H1 (cell line): ENCODE data around the gene ANXA2R. TPM values are rescaled to one million over a fixed set of nuclear protein-coding genes. Genes with fewer than 3 reads are reported as not detected.

ENCODE experiments used
- CTCF ChIA-PET: fragments of 300-600 bp; sonication (Branson Sonifier 250); formaldehyde crosslinking; loops from one replicate; lab custom pipeline; 2021; ENCODE audit not compliant: partially characterized antibody; lab: Charles Lee
- POLR2A ChIA-PET: fragments of 300-600 bp; sonication (Branson Sonifier 250); formaldehyde crosslinking; loops from one replicate; lab custom pipeline; 2021; ENCODE audit warnings: inconsistent platforms; ENCODE audit not compliant: partially characterized antibody; lab: Charles Lee
- DNase-seq, 2 experiments: peaks; one replicate each; pipeline versions ENCODE4 v3.0.0 to v3.0.0-alpha.2; 2010 to 2022; ENCODE audit warnings: low spot score in 2 of 2, low read depth in 1 of 2, mixed read lengths in 1 of 2
- FAIRE-seq: peaks from 2 replicates; lab custom pipeline; 2011; peaks lifted over from hg19 to GRCh38; lab: Jason Lieb, UNC
- H2AFZ ChIP-seq: 2 replicates; pipeline ENCODE4 v1.8.1; 2012; ENCODE audit warnings: low read length, inconsistent platforms
- H2AK5ac ChIP-seq: 2 replicates; pipeline ENCODE4 v1.6.1; 2013; ENCODE audit warnings: low read depth, low read length
- H2BK120ac ChIP-seq: replicated peaks from 2 replicates; pipeline ENCODE3; 2013; ENCODE audit warnings: low read depth, low read length, inconsistent platforms
- H2BK12ac ChIP-seq: 2 replicates; pipeline ENCODE4 v1.6.1; 2013; ENCODE audit warnings: low read depth, low read length
- H2BK15ac ChIP-seq: 2 replicates; pipeline ENCODE4 v1.6.1; 2013; ENCODE audit warnings: low read length
- H2BK20ac ChIP-seq: 2 replicates; pipeline ENCODE4 v1.6.1; 2013; ENCODE audit warnings: low read length
- H2BK5ac ChIP-seq: 2 replicates; pipeline ENCODE4 v1.6.1; 2013; ENCODE audit warnings: low read depth, low read length
- H3K14ac ChIP-seq: 2 replicates; pipeline ENCODE4 v1.6.1; 2013; ENCODE audit warnings: inconsistent platforms; ENCODE audit not compliant: insufficient read length
- H3K18ac ChIP-seq: 2 replicates; pipeline ENCODE4 v1.6.1; 2013; ENCODE audit warnings: low read length; ENCODE audit errors: extremely low read depth
- H3K23ac ChIP-seq: 2 replicates; pipeline ENCODE4 v1.6.1; 2013; ENCODE audit warnings: inconsistent platforms; ENCODE audit not compliant: insufficient read length
- H3K23me2 ChIP-seq: 2 replicates; pipeline ENCODE4 v1.6.1; 2013; ENCODE audit warnings: low read depth, low read length
- H3K27ac ChIP-seq: 2 replicates; pipeline ENCODE4 v1.6.1; 2011; ENCODE audit warnings: low read depth, low read length, inconsistent platforms
- H3K27me3 ChIP-seq, 4 experiments: replicated peaks in 1 of 4; 1 replicate in 1 of 4; 2 replicates in 3 of 4; pipeline versions ENCODE4 v1.6.1 to v1.8.1; 2011 to 2013; ENCODE audit warnings: low read length in 3 of 4, mild to moderate bottlenecking in 3 of 4, inconsistent platforms in 2 of 4, mixed read lengths in 2 of 4, moderate library complexity in 1 of 4; ENCODE audit not compliant: control insufficient read depth in 3 of 4, insufficient read depth in 3 of 4; ENCODE audit errors: extremely low read depth in 1 of 4
- H3K36me3 ChIP-seq, 4 experiments: 2 replicates each; pipeline versions ENCODE4 v1.6.1 to v1.8.1; 2011 to 2013; ENCODE audit warnings: mild to moderate bottlenecking in 4 of 4, low read length in 3 of 4, moderate library complexity in 2 of 4, control low read depth in 1 of 4, inconsistent platforms in 1 of 4; ENCODE audit not compliant: insufficient read depth in 4 of 4, control insufficient read depth in 2 of 4
- H3K4ac ChIP-seq: replicated peaks from 2 replicates; pipeline ENCODE3; 2013; ENCODE audit warnings: low read length, low read depth, mixed read lengths, inconsistent platforms; ENCODE audit not compliant: insufficient read length
- H3K4me1 ChIP-seq, 4 experiments: replicated peaks in 1 of 4; 1 replicate in 1 of 4; 2 replicates in 3 of 4; pipeline versions ENCODE4 v1.6.1 to v1.8.1; 2011 to 2013; ENCODE audit warnings: low read length in 3 of 4, inconsistent platforms in 2 of 4, mixed read lengths in 1 of 4; ENCODE audit not compliant: insufficient read depth in 4 of 4, control insufficient read depth in 3 of 4
- H3K4me2 ChIP-seq, 2 experiments: 2 replicates each; pipeline versions ENCODE4 v1.6.1 to v1.8.1; 2011 to 2013; ENCODE audit warnings: low read depth in 2 of 2, low read length in 2 of 2, control low read depth in 1 of 2, inconsistent platforms in 1 of 2, mild to moderate bottlenecking in 1 of 2; ENCODE audit not compliant: insufficient read depth in 1 of 2
- H3K4me3 ChIP-seq, 4 experiments: fragments of 200-600, 300-600 bp in 1 of 4; sonication (generic), shearing (Covaris generic), sonication (Bioruptor Twin) in 1 of 4; 2 replicates each; pipeline versions ENCODE4 v1.5.1 to v1.8.1; 2011 to 2016; ENCODE audit warnings: low read length in 4 of 4, low read depth in 3 of 4, control low read depth in 2 of 4, inconsistent platforms in 2 of 4, mild to moderate bottlenecking in 2 of 4, mixed read lengths in 1 of 4, moderate library complexity in 1 of 4; ENCODE audit not compliant: insufficient read depth in 2 of 4; ENCODE audit errors: extremely low read depth in 1 of 4
- H3K56ac ChIP-seq: replicated peaks from 2 replicates; pipeline ENCODE3; 2013; ENCODE audit warnings: low read depth, mild to moderate bottlenecking, mixed read lengths, low read length, inconsistent platforms; ENCODE audit not compliant: insufficient read length
- H3K79me1 ChIP-seq: 2 replicates; pipeline ENCODE4 v1.6.1; 2013; ENCODE audit warnings: low read depth, low read length, control low read depth
- H3K79me2 ChIP-seq, 2 experiments: 2 replicates each; pipeline versions ENCODE4 v1.6.1 to v1.8.1; 2012 to 2013; ENCODE audit warnings: low read length in 2 of 2, mild to moderate bottlenecking in 2 of 2, inconsistent platforms in 1 of 2; ENCODE audit not compliant: insufficient read depth in 2 of 2, control insufficient read depth in 1 of 2
- H3K9ac ChIP-seq, 4 experiments: replicated peaks in 1 of 4; 1 replicate in 1 of 4; 2 replicates in 3 of 4; pipeline versions ENCODE4 v1.6.1 to v1.8.1; 2011 to 2013; ENCODE audit warnings: low read depth in 3 of 4, low read length in 3 of 4, control low read depth in 2 of 4, mild to moderate bottlenecking in 2 of 4, moderate library complexity in 2 of 4, inconsistent platforms in 1 of 4; ENCODE audit errors: extremely low read depth in 1 of 4
- H3K9me3 ChIP-seq, 2 experiments: 2 replicates each; pipeline versions ENCODE4 v1.6.1 to v1.8.1; 2012 to 2013; ENCODE audit warnings: mild to moderate bottlenecking in 2 of 2, moderate library complexity in 2 of 2, control low read depth in 1 of 2, inconsistent platforms in 1 of 2, low read depth in 1 of 2, low read length in 1 of 2, mixed read lengths in 1 of 2; ENCODE audit not compliant: insufficient read depth in 2 of 2
- H4K20me1 ChIP-seq, 2 experiments: replicated peaks in 1 of 2; 2 replicates each; pipeline versions ENCODE3 to v1.8.1; 2011 to 2013; ENCODE audit warnings: inconsistent platforms in 2 of 2, low read length in 2 of 2, mild to moderate bottlenecking in 1 of 2; ENCODE audit not compliant: insufficient read depth in 2 of 2, control insufficient read depth in 1 of 2
- H4K5ac ChIP-seq: 2 replicates; pipeline ENCODE4 v1.6.1; 2013; ENCODE audit warnings: low read length, low read depth, mixed read lengths, inconsistent platforms; ENCODE audit not compliant: insufficient read length
- H4K8ac ChIP-seq: 2 replicates; pipeline ENCODE4 v1.8.0; 2013; ENCODE audit warnings: mild to moderate bottlenecking, moderate library complexity, low read length, inconsistent platforms; ENCODE audit not compliant: insufficient read depth; ENCODE audit errors: extremely low read depth
- H4K91ac ChIP-seq: replicated peaks from 2 replicates; pipeline ENCODE3; 2013; ENCODE audit warnings: low read length, mixed read lengths, inconsistent platforms; ENCODE audit not compliant: insufficient read length
- EZH2 ChIP-seq: fragments of 200-600 bp; sonication (generic); IDR thresholded peaks from 2 replicates; pipeline ENCODE4 v1.7.1; 2012; ENCODE audit warnings: low read depth, mild to moderate bottlenecking, moderate library complexity, low read length, inconsistent platforms; ENCODE audit not compliant: severe bottlenecking
- SIRT6 ChIP-seq: IDR thresholded peaks from one replicate; pipeline ENCODE4 v1.7.1; 2012; ENCODE audit warnings: low read length, inconsistent platforms
- SUZ12 ChIP-seq: fragments of 200-600 bp; sonication (generic); IDR thresholded peaks from 2 replicates; pipeline ENCODE4 v1.6.1; 2012; ENCODE audit warnings: mild to moderate bottlenecking, inconsistent platforms, low read length, moderate library complexity, mixed read lengths
- WGBS, 2 experiments: shearing (Covaris generic) in 1 of 2; methylation state at CpG; one replicate each; pipeline versions ENCODE4 v1.1.6 to v1.1.7; 2013 to 2015; ENCODE audit warnings: low lambda C conversion rate in 2 of 2, mixed read lengths in 2 of 2, inconsistent platforms in 1 of 2, low coverage in 1 of 2, missing lambda C conversion rate in 1 of 2; ENCODE audit not compliant: insufficient replicate concordance in 2 of 2, insufficient coverage in 1 of 2, insufficient read length in 1 of 2; ENCODE audit errors: extremely low coverage in 1 of 2, missing lambda C conversion rate in 1 of 2; 5-methylcytosine and 5-hydroxymethylcytosine counted together
- polyA plus RNA-seq, 7 experiments: library from polyadenylated mRNA; depleted of rRNA in 3 of 7; stranded (reverse) in 5 of 7; unstranded in 2 of 7; fragments of >200 nt in 5 of 7; fragments of 200-250 nt in 2 of 7; gene quantifications; 1 replicate in 5 of 7; 2 replicates in 1 of 7; 4 replicates in 1 of 7; pipeline versions ENCODE4 v1.2.1 to v1.2.3, GENCODE V29; 2011 to 2013; ENCODE audit warnings: missing spikeins in 2 of 7, mixed read lengths in 2 of 7
- total RNA-seq: library from RNA; stranded (reverse); fragmentation: NEBNext Ultra II Directional; extraction: Animal tissue kit (Norgen Biotek cat#: 25700); gene quantifications from 2 replicates; pipeline ENCODE4 v1.2.1, GENCODE V29; 2021

The ANXA2R gene
- total and polyA plus RNA-seq, 2 of the 8 experiments (the other 6 are each of a cell fraction or from before 2014, with no cell fraction given), result 0.08 to 0.17 TPM

GRCh38 chr5:43044181-43044914 lies 4.2 kb upstream of the ANXA2R start:
- H2BK5ac ChIP-seq, result no peak overlapping the region
- peak in 1 of 2 experiments; percentile 63 for DNase-seq

More at GRCh38 chr5:43044181-43044914, 4.2 kb upstream of the ANXA2R start:
- Histone ChIP-seq H3K4me1 (peaks cover 7 to 27% (median 13%) of the 10 kb centered on the region in 4 experiments), H3K23ac (no peak overlapping the region), H3K27ac (no peak overlapping the region), H4K20me1 (peaks cover 19 to 32% of the 10 kb centered on the region in 2 experiments), H4K8ac (no peak overlapping the region), H3K79me1 (no peaks in the 10 kb centered on the region), H3K36me3 (no peaks in the 10 kb centered on the region), H2BK20ac (no peak overlapping the region), H2BK15ac (no peak overlapping the region), H3K27me3 (peaks cover 42 to 72% (median 61%) of the 10 kb centered on the region in 4 experiments), H3K14ac (no peak overlapping the region), H2AFZ (0 out of 2 replicates have a peak overlapping the region, but pooled peaks have one; percentile 13), H3K18ac (no peak overlapping the region), H3K79me2 (no peaks in the 10 kb centered on the region), H3K4me3 (peak overlapping the region in 3 of 4 experiments; percentile 15 to 41 (median 26); a peak in 4 of 8 replicates), H3K56ac (no peak overlapping the region), H3K23me2 (no peaks in the 10 kb centered on the region; the same call in 1 of the 2 replicates), H3K4ac (no peak overlapping the region), H3K9ac (no peak overlapping the region), H2BK120ac (no peak overlapping the region), H2AK5ac (no peak overlapping the region), H3K4me2 (peak overlapping the region; percentile 62 to 72), H3K9me3 (no peaks in the 10 kb centered on the region), H2BK12ac (0 out of 2 replicates have a peak overlapping the region, but pooled peaks have one; percentile 14), H4K91ac (no peak overlapping the region), H4K5ac (no peak overlapping the region)
- WGBS, 2 experiments, result 10% methylated on average over 26 of the region's 26 CpGs; no CpG with 5 or more reads in 1 of the 2 experiments
- FAIRE-seq, result no peak
- TF ChIP-seq EZH2 (peak; percentile 57), SIRT6 (no peak), SUZ12 (0 out of 2 replicates have a peak, but pooled peaks have one; percentile 53)
- ChIA-PET CTCF (interaction anchor here (1.0 to 1.5 kb wide), 3 partner anchors 21 to 155 kb away, joined by 3 read pairs; no protein-coding TSS in a partner anchor), POLR2A (interaction anchor here (1.4 to 2.7 kb wide), 4 partner anchors 12 to 76 kb away, joined by 4 to 8 read pairs (median 4); partner anchors contain the start of gene ZNF131)
